GM21528 (cell line): ENCODE measurements around the gene FYB2.

ENCODE experiments used
- ATAC-seq: cut with Tn5 transposase; IDR thresholded peaks from one replicate; pipeline ENCODE4 v1.9.1; 2021; ENCODE audit warnings: mild to moderate bottlenecking, moderate library complexity; ENCODE audit not compliant: unreplicated experiment, low FRiP score

Gene FYB2

GRCh38 chr1:56819387-56819899 is at the start of gene FYB2:
Gene FYB2, minus strand, starts transcription at chr1:56819404. Its CDS starts 114 bp downstream, at chr1:56819290.
- ATAC-seq, result no peak

- ATAC-seq, result no peak
Observed at GRCh38 chr1:56868761-56869160, 49.6 kb upstream of the FYB2 start.

GRCh38 chr1:56867491-56867890 is 48.3 kb upstream of the FYB2 start:
- no peak for ATAC-seq

- no peak for ATAC-seq
Observed at GRCh38 chr1:56866656-56867055, 47.5 kb upstream of the FYB2 start.

- no peak for ATAC-seq
Observed at GRCh38 chr1:56864430-56864829, 45.2 kb upstream of the FYB2 start.

- ATAC-seq, result no peak
Observed at GRCh38 chr1:56863265-56863992, 44.2 kb upstream of the FYB2 start.

GRCh38 chr1:56859287-56859686 is 40.1 kb upstream of the FYB2 start:
- ATAC-seq, result no peak

GRCh38 chr1:56856186-56856585 is 37.0 kb upstream of the FYB2 start:
- ATAC-seq, result no peak

- ATAC-seq, result no peak
Observed at GRCh38 chr1:56855190-56855589, 36.0 kb upstream of the FYB2 start.

GRCh38 chr1:56854521-56855099 is 35.4 kb upstream of the FYB2 start, which contains the start of gene C8A:
Gene C8A, plus strand, starts transcription at chr1:56854797. Its CDS starts 105 bp downstream, at chr1:56854902.
- ATAC-seq, result no peak

GRCh38 chr1:56852476-56852875 is 33.3 kb upstream of the FYB2 start:
- ATAC-seq, result no peak

- ATAC-seq, result no peak
Observed at GRCh38 chr1:56850922-56851321, 31.7 kb upstream of the FYB2 start.

GRCh38 chr1:56850411-56850810 is 31.2 kb upstream of the FYB2 start:
- no peak for ATAC-seq

GRCh38 chr1:56849750-56850149 is 30.5 kb upstream of the FYB2 start:
- ATAC-seq, result no peak

GRCh38 chr1:56845343-56845742 is 26.1 kb upstream of the FYB2 start:
- no peak for ATAC-seq

- ATAC-seq, result no peak
Observed at GRCh38 chr1:56844545-56845136, 25.4 kb upstream of the FYB2 start.

- no peak for ATAC-seq
Observed at GRCh38 chr1:56843544-56843943, 24.3 kb upstream of the FYB2 start.

GRCh38 chr1:56838759-56839158 is 19.6 kb upstream of the FYB2 start:
- ATAC-seq, result no peak

GRCh38 chr1:56837244-56837939 is 18.2 kb upstream of the FYB2 start:
- ATAC-seq, result no peak

GRCh38 chr1:56836359-56836758 is 17.2 kb upstream of the FYB2 start:
- ATAC-seq, result no peak

GRCh38 chr1:56835657-56836056 is 16.5 kb upstream of the FYB2 start:
- no peak for ATAC-seq
